RWPE1 (cell line): ENCODE results near the gene TAS2R31.
A peak's percentile ranks its signal among the peaks of the same experiment; 100 is the strongest.
"Not testable (repeated sequence)": the region's sequence is repeated elsewhere in the genome, so short reads cannot be mapped to it uniquely, and the experiment has no call there.

Source experiments
- CTCF ChIA-PET: fragments of 350-600 bp; sonication (Branson Sonifier 250); formaldehyde crosslinking; extraction: SDS; loops from one replicate; lab custom pipeline; 2021; lab: Yijun Ruan, JAX
- POLR2A ChIA-PET: fragments of 400-600 bp; formaldehyde crosslinking; extraction: SDS; loops from one replicate; lab custom pipeline; 2020; ENCODE audit warnings: antibody characterized with exemption; ENCODE audit not compliant: low non-redundant PET; lab: Yijun Ruan, JAX
- DNase-seq: peaks from one replicate; pipeline ENCODE4 v3.0.0; 2012; ENCODE audit warnings: low spot score
- H3K27ac ChIP-seq: fragments of 450-650 bp; 2 replicates; pipeline ENCODE4 v1.5.1; 2017
- TF ChIP-seq, protein P1 (sequence below): fragments of 450-650 bp; conservative IDR thresholded peaks from 2 replicates; pipeline ENCODE4 v1.5.1; 2017; ENCODE audit warnings: low read depth, mild to moderate bottlenecking

The TAS2R31 gene

DNA sequence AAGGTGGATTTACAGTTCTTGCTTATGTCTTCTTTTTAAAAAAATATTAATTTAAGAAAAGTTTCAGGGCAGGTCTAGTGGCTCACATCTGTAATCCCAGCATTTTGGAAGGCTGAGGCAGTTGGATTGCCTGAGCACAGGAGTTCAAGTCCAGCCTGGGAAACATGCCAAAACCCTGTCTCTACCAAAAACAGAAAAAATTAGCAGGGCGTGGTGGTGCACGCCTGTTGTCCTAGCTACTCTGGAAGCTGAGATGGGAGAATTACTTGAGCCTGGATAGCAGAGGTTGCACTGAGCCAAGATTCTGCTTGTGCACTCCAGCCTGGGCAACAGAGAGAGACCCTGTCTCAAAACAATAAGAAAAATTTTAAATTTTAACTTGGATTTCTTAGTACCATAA is 36.3 kb upstream of the TAS2R31 start:
- DNase-seq = no peak
- ChIA-PET POLR2A (no interaction called here), CTCF (no interaction called here)
- H3K27ac ChIP-seq = no peak overlapping the region
- TF ChIP-seq, protein P1, sequence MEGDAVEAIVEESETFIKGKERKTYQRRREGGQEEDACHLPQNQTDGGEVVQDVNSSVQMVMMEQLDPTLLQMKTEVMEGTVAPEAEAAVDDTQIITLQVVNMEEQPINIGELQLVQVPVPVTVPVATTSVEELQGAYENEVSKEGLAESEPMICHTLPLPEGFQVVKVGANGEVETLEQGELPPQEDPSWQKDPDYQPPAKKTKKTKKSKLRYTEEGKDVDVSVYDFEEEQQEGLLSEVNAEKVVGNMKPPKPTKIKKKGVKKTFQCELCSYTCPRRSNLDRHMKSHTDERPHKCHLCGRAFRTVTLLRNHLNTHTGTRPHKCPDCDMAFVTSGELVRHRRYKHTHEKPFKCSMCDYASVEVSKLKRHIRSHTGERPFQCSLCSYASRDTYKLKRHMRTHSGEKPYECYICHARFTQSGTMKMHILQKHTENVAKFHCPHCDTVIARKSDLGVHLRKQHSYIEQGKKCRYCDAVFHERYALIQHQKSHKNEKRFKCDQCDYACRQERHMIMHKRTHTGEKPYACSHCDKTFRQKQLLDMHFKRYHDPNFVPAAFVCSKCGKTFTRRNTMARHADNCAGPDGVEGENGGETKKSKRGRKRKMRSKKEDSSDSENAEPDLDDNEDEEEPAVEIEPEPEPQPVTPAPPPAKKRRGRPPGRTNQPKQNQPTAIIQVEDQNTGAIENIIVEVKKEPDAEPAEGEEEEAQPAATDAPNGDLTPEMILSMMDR = no peak

DNA sequence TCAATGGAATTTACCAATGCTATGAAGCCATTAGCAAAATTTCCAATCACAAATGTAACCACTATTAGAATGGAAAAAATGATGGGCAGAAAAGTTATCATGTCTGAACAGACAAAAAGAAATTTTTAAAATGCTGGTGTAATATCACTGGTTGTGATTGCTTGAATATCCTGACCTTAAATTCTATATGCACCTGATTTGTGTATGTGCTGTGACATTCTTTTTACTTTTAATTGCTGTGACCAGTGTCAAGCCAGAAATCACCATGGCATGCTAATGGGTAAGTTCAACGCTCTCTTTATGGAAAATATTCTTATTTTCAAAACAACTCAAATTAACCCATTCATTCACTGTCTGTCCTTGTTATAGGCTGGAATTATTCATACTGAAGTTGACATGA is 31.0 kb upstream of the TAS2R31 start, which contains the start of gene TAS2R46:
TSS of gene TAS2R46 (minus strand) at position 101 of the 400 bp plus-strand sequence. CDS start at position 101, 0 bp downstream.
- H3K27ac ChIP-seq, POLR2A ChIA-PET, DNase-seq, CTCF ChIA-PET: not testable (repeated sequence)

DNA sequence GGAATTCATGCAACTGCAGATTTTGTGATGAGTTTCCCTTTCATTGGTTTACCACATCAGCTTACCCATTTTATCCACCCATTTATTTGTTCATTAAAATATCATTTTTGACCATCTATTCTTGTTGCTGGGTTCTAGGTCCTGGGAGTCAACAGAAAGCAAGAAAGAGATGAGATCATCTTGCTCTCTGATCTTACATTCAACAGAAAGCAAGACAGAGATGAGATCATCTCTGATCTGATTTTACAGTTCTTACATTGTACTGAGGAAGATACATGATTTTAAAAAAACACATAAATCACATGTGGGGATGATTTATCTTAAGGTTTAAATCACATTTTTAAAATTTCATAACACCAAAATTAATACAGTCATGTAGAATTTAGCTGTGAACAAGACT is 28.6 kb upstream of the TAS2R31 start:
- DNase-seq = no peak
- no peak overlapping the region for H3K27ac ChIP-seq
- POLR2A ChIA-PET = no interaction called here
- TF ChIP-seq, protein P1 = no peak
- CTCF ChIA-PET = no interaction called here

DNA sequence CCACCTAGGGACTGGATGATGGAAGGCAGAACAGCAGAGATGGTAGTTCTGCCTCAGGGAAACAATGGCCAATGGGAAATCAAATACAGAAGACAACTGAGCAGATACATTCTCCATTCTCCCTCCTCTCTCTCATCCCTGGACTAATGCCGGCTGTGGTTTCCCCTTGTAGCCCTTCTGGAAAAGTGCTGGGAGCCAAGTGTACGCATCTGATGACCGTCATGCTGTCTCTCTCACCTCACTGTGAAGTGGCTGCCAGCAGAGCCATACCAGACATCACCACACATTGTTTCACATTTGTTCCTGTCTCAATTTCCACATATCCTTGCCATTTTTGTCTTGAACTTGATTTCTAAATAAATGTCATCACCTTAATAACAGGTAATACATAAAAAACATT is 27.8 kb upstream of the TAS2R31 start:
- TF ChIP-seq, protein P1 = no peak
- CTCF ChIA-PET = no interaction called here
- POLR2A ChIA-PET = no interaction called here
- no peak overlapping the region for H3K27ac ChIP-seq
- no peak for DNase-seq

DNA sequence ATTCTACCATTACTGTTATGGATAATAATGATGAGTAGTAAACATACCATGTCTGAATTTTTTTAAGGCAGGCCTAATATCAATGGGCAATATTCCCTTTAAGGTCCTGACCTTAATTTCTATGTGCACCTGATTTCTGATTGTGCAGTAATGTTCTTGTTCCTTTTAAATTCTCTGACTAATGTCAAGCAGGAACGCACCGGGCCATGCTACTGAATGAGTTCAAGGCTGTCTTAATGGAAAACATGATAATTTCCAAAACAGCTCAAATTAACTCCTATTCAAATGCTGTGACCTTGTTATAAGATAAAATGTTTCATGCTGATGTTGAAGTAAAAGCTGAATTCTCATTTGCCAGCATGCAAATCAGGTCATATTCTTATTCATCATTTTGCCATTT is 24.1 kb upstream of the TAS2R31 start:
- no peak overlapping the region for H3K27ac ChIP-seq
- ChIA-PET POLR2A (no interaction called here), CTCF (no interaction called here)
- DNase-seq = no peak
- TF ChIP-seq, protein P1 = no peak

DNA sequence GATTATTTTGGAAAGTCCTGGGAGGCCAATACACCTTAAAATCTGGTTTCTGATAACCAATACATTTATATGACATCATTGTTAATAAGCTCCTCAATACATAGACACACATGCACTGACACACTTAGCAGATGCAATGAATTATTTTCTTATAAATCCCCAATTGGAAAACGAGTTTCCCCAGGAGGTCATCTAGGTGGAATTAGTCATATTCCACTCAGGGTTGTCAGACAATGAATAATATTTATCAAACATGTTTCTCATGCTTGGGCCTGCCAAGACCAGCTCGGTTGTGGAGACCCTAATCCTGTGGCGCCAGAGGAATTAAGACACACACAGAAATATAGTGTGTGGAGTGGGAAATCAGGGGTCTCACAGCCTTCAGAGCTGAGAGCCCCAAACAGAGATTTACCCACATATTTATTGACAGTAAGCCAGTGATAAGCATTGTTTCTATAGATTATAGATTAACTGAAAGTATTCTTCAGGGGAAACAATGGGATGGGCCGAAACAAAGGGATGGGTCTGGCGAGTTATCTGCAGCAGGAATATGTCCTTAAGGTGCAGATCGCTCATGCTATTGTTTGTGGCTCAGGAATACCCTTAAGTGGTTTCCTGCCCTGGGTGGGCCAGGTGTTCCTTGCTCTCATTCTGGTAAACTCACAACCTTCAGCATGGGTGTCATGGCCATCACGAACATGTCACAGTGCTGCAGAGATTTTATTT is 18.8 kb upstream of the TAS2R31 start:
- CTCF ChIA-PET, H3K27ac ChIP-seq: not testable (repeated sequence)
- peak; percentile 1 for DNase-seq
- POLR2A ChIA-PET = interaction anchor here (0.6 kb wide), 1 partner anchor 62 kb away, joined by 3 read pairs; no protein-coding TSS in a partner anchor

DNA sequence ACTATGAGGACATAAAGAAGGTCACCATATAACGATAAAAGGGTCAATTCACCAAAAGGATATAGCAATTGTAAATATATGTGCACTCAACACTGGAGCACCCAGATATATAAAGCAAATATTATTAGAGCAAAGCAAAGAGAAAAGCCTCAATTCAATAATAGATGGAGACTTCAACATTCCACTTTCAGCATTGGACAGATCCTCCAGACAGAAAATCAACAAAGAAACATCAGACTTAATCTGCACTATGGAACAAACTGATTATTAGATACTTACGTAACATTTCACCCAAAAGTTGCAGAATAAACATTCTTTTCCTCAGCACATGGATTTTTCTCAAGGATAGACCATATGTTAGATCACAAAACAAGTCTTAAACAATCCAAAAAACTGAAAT is 10.2 kb upstream of the TAS2R31 start:
- DNase-seq, CTCF ChIA-PET, H3K27ac ChIP-seq, POLR2A ChIA-PET: not testable (repeated sequence)

DNA sequence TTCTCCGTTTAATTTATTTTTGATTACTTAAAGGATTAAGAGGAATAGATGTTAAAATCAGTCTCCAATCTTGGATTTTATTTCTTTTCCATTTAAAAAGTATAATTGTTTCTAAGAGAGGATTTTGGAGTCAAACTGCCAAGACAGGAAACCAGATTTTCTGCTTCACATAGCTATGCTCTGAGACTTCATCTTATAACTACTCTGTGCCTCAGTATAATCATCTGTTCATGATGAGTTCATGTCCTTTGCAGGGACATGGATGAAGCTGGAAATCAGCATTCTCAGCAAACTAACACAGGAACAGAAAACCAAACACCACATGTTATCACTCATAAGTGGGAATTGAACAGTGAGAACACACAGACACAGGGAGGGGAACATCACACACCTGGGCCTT is 9.0 kb upstream of the TAS2R31 start:
- ChIA-PET CTCF (no interaction called here), POLR2A (no interaction called here)
- no peak for DNase-seq
- no peak overlapping the region for H3K27ac ChIP-seq
- TF ChIP-seq, protein P1 = no peak
